ENCODE results near the gene NUMBL. TPM values are rescaled to one million over a fixed set of nuclear protein-coding genes. Genes with fewer than 3 reads are reported as not detected.

Gene NUMBL
- total and polyA plus RNA-seq, 2 of the 13 experiments (the other 11 are each of a cell fraction or from before 2014, with no cell fraction given) = 0.49 to 2.3 TPM

- TF ChIP-seq, protein P1, sequence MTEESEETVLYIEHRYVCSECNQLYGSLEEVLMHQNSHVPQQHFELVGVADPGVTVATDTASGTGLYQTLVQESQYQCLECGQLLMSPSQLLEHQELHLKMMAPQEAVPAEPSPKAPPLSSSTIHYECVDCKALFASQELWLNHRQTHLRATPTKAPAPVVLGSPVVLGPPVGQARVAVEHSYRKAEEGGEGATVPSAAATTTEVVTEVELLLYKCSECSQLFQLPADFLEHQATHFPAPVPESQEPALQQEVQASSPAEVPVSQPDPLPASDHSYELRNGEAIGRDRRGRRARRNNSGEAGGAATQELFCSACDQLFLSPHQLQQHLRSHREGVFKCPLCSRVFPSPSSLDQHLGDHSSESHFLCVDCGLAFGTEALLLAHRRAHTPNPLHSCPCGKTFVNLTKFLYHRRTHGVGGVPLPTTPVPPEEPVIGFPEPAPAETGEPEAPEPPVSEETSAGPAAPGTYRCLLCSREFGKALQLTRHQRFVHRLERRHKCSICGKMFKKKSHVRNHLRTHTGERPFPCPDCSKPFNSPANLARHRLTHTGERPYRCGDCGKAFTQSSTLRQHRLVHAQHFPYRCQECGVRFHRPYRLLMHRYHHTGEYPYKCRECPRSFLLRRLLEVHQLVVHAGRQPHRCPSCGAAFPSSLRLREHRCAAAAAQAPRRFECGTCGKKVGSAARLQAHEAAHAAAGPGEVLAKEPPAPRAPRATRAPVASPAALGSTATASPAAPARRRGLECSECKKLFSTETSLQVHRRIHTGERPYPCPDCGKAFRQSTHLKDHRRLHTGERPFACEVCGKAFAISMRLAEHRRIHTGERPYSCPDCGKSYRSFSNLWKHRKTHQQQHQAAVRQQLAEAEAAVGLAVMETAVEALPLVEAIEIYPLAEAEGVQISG (CRISPR knock-in tag; IDR thresholded peaks at IDR 0.05) = peak; percentile 73
- TF ChIP-seq SOX6 (IDR thresholded peaks at IDR 0.05) (no peak), SOX6 (CRISPR knock-in tag; IDR thresholded peaks at IDR 0.05) (peak; percentile 49; the same call in 1 of the 2 replicates), CENPT (CRISPR knock-in tag; IDR thresholded peaks at IDR 0.05; ENCODE audit: low read depth) (0 out of 2 replicates have a peak, but pooled peaks have one; percentile 65), HCFC1 (IDR thresholded peaks at IDR 0.05; ENCODE audit: low read depth, low read length) (no peak), ESRRA (CRISPR knock-in tag; IDR thresholded peaks at IDR 0.05; ENCODE audit: low read depth) (no peak), NAIF1 (CRISPR knock-in tag; IDR thresholded peaks at IDR 0.05; ENCODE audit: borderline replicate concordance) (no peak), HES4 (CRISPR knock-in tag; IDR thresholded peaks at IDR 0.05; ENCODE audit: borderline replicate concordance) (0 out of 2 replicates have a peak, but pooled peaks have one; percentile 38), ZBTB43 (CRISPR knock-in tag; conservative IDR thresholded peaks at IDR 0.05) (peak; percentile 30; the same call in 1 of the 2 replicates), TOE1 (CRISPR knock-in tag; IDR thresholded peaks at IDR 0.05) (peak; percentile 36; the same call in 1 of the 2 replicates), KIAA2018 (CRISPR knock-in tag; IDR thresholded peaks at IDR 0.05; ENCODE audit: borderline replicate concordance) (no peak), ZNF724P (CRISPR knock-in tag; IDR thresholded peaks at IDR 0.05; ENCODE audit: borderline replicate concordance) (peak; percentile 93; the same call in 1 of the 2 replicates)
- TF ChIP-seq, protein P2, sequence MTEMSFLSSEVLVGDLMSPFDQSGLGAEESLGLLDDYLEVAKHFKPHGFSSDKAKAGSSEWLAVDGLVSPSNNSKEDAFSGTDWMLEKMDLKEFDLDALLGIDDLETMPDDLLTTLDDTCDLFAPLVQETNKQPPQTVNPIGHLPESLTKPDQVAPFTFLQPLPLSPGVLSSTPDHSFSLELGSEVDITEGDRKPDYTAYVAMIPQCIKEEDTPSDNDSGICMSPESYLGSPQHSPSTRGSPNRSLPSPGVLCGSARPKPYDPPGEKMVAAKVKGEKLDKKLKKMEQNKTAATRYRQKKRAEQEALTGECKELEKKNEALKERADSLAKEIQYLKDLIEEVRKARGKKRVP (CRISPR knock-in tag; IDR thresholded peaks at IDR 0.05) = peak in 1 of 2 experiments; percentile 74; a peak in 2 of 4 replicates
These were observed 27.3 kb downstream of the NUMBL start (continued) for GRCh38 chr19:40662925-40663694.

Measured in HepG2 (cell line).